ENCODE data around the gene SIX5.

Gene SIX5

GRCh38 chr19:45791744-45792469 is 22.9 kb upstream of the SIX5 start:
- TF ChIP-seq SIN3A (IDR thresholded peaks at IDR 0.05; ENCODE audit: borderline replicate concordance, insufficient read depth, low read length) (no peak), FOXP2 (optimal IDR thresholded peaks at IDR 0.05; ENCODE audit: borderline replicate concordance, extremely low read depth, extremely low read length, insufficient read depth) (no peak), REST (IDR thresholded peaks at IDR 0.05; ENCODE audit: insufficient read depth in 1 of 2, low read depth in 2 of 2, low read length in 2 of 2) (0 out of 4 replicates have a peak, but pooled peaks of 1 of the 2 experiments have one; percentile 16), TAF1 (IDR thresholded peaks at IDR 0.05; ENCODE audit: borderline replicate concordance, insufficient read depth, low read length) (no peak), POLR2AphosphoS5 (IDR thresholded peaks at IDR 0.05; ENCODE audit: low read depth, low read length) (no peak)

DNA sequence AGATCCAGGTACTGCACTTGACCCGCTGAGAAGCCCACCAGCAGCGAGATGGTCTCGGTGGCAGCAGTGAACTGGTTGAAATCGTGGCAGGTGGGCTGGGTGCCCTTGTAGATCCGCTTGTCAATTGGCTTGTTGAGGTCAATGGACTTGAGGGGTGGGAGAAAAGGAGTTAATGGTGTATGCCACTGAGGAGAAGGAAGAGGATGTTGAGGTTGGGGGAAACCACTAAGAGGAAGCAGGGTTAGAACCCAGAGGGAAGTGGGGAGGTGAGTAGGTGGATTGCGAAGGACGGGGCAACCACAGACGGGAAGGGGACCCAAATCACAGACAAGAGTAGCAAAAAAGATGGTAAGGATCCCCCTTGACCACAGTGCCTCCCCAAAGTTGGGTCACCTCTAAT is 21.9 kb upstream of the SIX5 start:
- TF ChIP-seq SIN3A (IDR thresholded peaks at IDR 0.05; ENCODE audit: borderline replicate concordance, insufficient read depth, low read length) (no peak), TAF1 (IDR thresholded peaks at IDR 0.05; ENCODE audit: borderline replicate concordance, insufficient read depth, low read length) (no peak), REST (IDR thresholded peaks at IDR 0.05; ENCODE audit: insufficient read depth in 1 of 2, low read depth in 2 of 2, low read length in 2 of 2) (no peak), FOXP2 (optimal IDR thresholded peaks at IDR 0.05; ENCODE audit: borderline replicate concordance, extremely low read depth, extremely low read length, insufficient read depth) (no peak), POLR2AphosphoS5 (IDR thresholded peaks at IDR 0.05; ENCODE audit: low read depth, low read length) (no peak)

DNA sequence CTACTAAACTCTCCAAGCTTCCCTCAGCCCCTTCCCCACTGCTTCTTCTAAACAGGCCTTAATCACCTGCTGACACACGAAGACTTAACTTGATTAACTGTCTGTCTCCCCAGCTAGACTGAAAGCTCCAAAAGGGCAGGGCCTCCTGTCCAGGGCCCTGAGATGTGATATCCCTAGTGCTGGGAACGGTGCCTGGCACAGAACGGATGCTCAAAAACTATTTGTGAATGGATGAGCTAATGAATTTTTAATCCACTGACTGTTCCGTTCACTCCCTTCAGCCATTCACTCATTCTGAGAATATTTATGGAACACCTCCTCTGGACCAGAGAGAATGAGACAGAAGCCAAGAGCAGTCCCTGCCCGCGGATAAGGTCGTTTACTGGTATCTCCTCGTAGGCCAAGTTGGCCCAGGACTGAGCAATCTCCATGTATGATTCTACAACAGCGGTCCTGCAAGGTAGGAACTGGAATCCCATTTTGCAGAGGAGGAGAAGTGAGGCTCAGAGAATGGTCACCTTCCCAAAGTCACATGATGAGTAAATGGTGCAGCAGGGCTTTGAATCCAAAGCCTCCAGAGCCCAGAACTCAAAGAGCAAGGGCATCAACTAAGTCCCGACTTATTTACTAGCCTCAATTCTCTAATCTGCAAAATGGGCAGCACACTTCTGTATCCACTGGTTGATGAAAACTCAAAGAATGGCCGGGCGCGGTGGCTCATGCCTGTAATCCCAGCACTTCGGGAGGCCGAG is 20.2 kb upstream of the SIX5 start:
- TF ChIP-seq TAF1 (IDR thresholded peaks at IDR 0.05; ENCODE audit: borderline replicate concordance, insufficient read depth, low read length) (no peak), POLR2AphosphoS5 (IDR thresholded peaks at IDR 0.05; ENCODE audit: low read depth, low read length) (no peak), REST (IDR thresholded peaks at IDR 0.05; ENCODE audit: insufficient read depth in 1 of 2, low read depth in 2 of 2, low read length in 2 of 2) (no peak), FOXP2 (optimal IDR thresholded peaks at IDR 0.05; ENCODE audit: borderline replicate concordance, extremely low read depth, extremely low read length, insufficient read depth) (no peak), SIN3A (IDR thresholded peaks at IDR 0.05; ENCODE audit: borderline replicate concordance, insufficient read depth, low read length) (no peak)

DNA sequence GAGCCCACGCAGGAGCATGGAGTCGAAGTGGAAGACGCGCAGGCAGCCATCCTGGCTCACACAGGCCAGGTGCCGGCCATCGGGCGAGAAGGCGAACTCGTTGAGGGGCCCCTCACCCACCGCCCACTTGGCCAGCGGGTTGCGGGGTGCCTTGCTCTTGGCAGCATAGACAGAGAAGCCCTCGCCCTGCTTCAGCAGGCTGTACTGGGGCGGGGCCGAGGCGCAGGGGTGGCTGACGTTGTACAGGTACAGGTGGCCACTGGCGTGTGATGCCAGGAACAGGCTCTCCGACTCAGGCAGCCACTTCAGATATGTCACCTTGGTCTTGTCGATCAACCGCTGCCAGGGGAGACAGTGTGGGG is 17.5 kb upstream of the SIX5 start:
- TF ChIP-seq TAF1 (IDR thresholded peaks at IDR 0.05; ENCODE audit: borderline replicate concordance, insufficient read depth, low read length) (no peak), FOXP2 (optimal IDR thresholded peaks at IDR 0.05; ENCODE audit: borderline replicate concordance, extremely low read depth, extremely low read length, insufficient read depth) (no peak), REST (IDR thresholded peaks at IDR 0.05; ENCODE audit: insufficient read depth in 1 of 2, low read depth in 2 of 2, low read length in 2 of 2) (no peak), POLR2AphosphoS5 (IDR thresholded peaks at IDR 0.05; ENCODE audit: low read depth, low read length) (no peak), SIN3A (IDR thresholded peaks at IDR 0.05; ENCODE audit: borderline replicate concordance, insufficient read depth, low read length) (no peak)
